H1 (cell line): ENCODE measurements around the gene DACT3. TPM values are rescaled to one million over a fixed set of nuclear protein-coding genes. Genes with fewer than 3 reads are reported as not detected.

Experiments used
- GTF2F1 ChIP-seq: IDR thresholded peaks from 2 replicates; pipeline ENCODE4 v1.6.1; 2012; ENCODE audit warnings: low read depth, low read length, improper control_type of control experiment, borderline replicate concordance
- SRF ChIP-seq: IDR thresholded peaks from 2 replicates; pipeline ENCODE4 v1.6.1; 2011; ENCODE audit warnings: mild to moderate bottlenecking, low read depth, low read length, moderate library complexity
- polyA plus RNA-seq, 7 experiments: library from polyadenylated mRNA; depleted of rRNA in 3 of 7; stranded (reverse) in 5 of 7; unstranded in 2 of 7; fragments of >200 nt in 5 of 7; fragments of 200-250 nt in 2 of 7; gene quantifications; 1 replicate in 5 of 7; 2 replicates in 1 of 7; 4 replicates in 1 of 7; pipeline versions ENCODE4 v1.2.1 to v1.2.3, GENCODE V29; 2011 to 2013; ENCODE audit warnings: missing spikeins in 2 of 7, mixed read lengths in 2 of 7
- total RNA-seq: library from RNA; stranded (reverse); fragmentation: NEBNext Ultra II Directional; extraction: Animal tissue kit (Norgen Biotek cat#: 25700); gene quantifications from 2 replicates; pipeline ENCODE4 v1.2.1, GENCODE V29; 2021
- TF ChIP-seq, protein P1 (sequence below): fragments of 300-600 bp; sonication (generic); IDR thresholded peaks from 2 replicates; pipeline ENCODE4 v1.7.1; 2012; ENCODE audit warnings: low read length, moderate library complexity, mild to moderate bottlenecking, inconsistent platforms; ENCODE audit not compliant: insufficient replicate concordance
- TF ChIP-seq, protein P2 (sequence below): IDR thresholded peaks from 2 replicates; pipeline ENCODE4 v1.6.1; 2011; ENCODE audit warnings: low read length, improper control_type of control experiment

Gene DACT3
- total and polyA plus RNA-seq, 2 of the 8 experiments (the other 6 are each of a cell fraction or from before 2014, with no cell fraction given), result 1.8 to 2.0 TPM

DNA sequence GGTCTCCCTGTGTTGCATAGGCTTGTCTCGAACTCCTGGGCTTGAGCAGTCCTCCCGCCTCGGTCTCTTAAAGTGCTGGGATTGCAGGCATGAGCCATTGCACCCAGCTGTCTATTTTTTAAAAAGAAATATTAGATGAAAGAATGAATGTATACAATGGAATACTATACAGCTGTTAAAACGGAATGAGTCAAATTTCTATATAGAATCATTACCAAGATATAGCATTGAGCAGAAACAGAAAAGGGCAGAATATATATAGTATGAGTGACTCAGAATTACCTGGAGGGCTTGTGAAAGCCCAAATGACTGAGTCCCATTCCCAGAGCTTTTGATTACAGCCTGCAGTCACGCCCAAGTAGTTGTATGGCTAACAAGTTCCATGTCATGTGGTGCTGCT, 4.4 kb downstream of the DACT3 start (continued):
- TF ChIP-seq, protein P1, sequence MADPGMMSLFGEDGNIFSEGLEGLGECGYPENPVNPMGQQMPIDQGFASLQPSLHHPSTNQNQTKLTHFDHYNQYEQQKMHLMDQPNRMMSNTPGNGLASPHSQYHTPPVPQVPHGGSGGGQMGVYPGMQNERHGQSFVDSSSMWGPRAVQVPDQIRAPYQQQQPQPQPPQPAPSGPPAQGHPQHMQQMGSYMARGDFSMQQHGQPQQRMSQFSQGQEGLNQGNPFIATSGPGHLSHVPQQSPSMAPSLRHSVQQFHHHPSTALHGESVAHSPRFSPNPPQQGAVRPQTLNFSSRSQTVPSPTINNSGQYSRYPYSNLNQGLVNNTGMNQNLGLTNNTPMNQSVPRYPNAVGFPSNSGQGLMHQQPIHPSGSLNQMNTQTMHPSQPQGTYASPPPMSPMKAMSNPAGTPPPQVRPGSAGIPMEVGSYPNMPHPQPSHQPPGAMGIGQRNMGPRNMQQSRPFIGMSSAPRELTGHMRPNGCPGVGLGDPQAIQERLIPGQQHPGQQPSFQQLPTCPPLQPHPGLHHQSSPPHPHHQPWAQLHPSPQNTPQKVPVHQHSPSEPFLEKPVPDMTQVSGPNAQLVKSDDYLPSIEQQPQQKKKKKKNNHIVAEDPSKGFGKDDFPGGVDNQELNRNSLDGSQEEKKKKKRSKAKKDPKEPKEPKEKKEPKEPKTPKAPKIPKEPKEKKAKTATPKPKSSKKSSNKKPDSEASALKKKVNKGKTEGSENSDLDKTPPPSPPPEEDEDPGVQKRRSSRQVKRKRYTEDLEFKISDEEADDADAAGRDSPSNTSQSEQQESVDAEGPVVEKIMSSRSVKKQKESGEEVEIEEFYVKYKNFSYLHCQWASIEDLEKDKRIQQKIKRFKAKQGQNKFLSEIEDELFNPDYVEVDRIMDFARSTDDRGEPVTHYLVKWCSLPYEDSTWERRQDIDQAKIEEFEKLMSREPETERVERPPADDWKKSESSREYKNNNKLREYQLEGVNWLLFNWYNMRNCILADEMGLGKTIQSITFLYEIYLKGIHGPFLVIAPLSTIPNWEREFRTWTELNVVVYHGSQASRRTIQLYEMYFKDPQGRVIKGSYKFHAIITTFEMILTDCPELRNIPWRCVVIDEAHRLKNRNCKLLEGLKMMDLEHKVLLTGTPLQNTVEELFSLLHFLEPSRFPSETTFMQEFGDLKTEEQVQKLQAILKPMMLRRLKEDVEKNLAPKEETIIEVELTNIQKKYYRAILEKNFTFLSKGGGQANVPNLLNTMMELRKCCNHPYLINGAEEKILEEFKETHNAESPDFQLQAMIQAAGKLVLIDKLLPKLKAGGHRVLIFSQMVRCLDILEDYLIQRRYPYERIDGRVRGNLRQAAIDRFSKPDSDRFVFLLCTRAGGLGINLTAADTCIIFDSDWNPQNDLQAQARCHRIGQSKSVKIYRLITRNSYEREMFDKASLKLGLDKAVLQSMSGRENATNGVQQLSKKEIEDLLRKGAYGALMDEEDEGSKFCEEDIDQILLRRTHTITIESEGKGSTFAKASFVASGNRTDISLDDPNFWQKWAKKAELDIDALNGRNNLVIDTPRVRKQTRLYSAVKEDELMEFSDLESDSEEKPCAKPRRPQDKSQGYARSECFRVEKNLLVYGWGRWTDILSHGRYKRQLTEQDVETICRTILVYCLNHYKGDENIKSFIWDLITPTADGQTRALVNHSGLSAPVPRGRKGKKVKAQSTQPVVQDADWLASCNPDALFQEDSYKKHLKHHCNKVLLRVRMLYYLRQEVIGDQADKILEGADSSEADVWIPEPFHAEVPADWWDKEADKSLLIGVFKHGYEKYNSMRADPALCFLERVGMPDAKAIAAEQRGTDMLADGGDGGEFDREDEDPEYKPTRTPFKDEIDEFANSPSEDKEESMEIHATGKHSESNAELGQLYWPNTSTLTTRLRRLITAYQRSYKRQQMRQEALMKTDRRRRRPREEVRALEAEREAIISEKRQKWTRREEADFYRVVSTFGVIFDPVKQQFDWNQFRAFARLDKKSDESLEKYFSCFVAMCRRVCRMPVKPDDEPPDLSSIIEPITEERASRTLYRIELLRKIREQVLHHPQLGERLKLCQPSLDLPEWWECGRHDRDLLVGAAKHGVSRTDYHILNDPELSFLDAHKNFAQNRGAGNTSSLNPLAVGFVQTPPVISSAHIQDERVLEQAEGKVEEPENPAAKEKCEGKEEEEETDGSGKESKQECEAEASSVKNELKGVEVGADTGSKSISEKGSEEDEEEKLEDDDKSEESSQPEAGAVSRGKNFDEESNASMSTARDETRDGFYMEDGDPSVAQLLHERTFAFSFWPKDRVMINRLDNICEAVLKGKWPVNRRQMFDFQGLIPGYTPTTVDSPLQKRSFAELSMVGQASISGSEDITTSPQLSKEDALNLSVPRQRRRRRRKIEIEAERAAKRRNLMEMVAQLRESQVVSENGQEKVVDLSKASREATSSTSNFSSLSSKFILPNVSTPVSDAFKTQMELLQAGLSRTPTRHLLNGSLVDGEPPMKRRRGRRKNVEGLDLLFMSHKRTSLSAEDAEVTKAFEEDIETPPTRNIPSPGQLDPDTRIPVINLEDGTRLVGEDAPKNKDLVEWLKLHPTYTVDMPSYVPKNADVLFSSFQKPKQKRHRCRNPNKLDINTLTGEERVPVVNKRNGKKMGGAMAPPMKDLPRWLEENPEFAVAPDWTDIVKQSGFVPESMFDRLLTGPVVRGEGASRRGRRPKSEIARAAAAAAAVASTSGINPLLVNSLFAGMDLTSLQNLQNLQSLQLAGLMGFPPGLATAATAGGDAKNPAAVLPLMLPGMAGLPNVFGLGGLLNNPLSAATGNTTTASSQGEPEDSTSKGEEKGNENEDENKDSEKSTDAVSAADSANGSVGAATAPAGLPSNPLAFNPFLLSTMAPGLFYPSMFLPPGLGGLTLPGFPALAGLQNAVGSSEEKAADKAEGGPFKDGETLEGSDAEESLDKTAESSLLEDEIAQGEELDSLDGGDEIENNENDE, result no peak
- TF ChIP-seq, protein P2, sequence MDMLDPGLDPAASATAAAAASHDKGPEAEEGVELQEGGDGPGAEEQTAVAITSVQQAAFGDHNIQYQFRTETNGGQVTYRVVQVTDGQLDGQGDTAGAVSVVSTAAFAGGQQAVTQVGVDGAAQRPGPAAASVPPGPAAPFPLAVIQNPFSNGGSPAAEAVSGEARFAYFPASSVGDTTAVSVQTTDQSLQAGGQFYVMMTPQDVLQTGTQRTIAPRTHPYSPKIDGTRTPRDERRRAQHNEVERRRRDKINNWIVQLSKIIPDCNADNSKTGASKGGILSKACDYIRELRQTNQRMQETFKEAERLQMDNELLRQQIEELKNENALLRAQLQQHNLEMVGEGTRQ, result no peak
- TF ChIP-seq GTF2F1, result no peak
- no peak for TF ChIP-seq SRF
- TF ChIP-seq, all 59 proteins: peak for 0
